WI38 (cell line): ENCODE data around the gene EIF4H.

Source experiments
- H3K4me3 ChIP-seq: 2 replicates; pipeline ENCODE4 v1.5.1; 2011; ENCODE audit warnings: low read depth, mild to moderate bottlenecking, control low read depth, low read length
- CTCF ChIP-seq: IDR thresholded peaks from 2 replicates; pipeline ENCODE4 v1.5.1; 2012; ENCODE audit warnings: low read depth, mild to moderate bottlenecking, control low read depth, low read length

The EIF4H gene

GRCh38 chr7:74242122-74242443 lies 67.9 kb downstream of the EIF4H start:
- no peak overlapping the region for H3K4me3 ChIP-seq
- TF ChIP-seq CTCF: no peak

- no peak overlapping the region for H3K4me3 ChIP-seq
- no peak for TF ChIP-seq CTCF
Measured at GRCh38 chr7:74246497-74246896, 72.3 kb downstream of the EIF4H start.
